ENCODE data around the gene MYMX. TPM values are rescaled to one million over a fixed set of nuclear protein-coding genes. Genes with fewer than 3 reads are reported as not detected.

MYMX gene
- total RNA-seq, 1 donor from 2014 or later = not detected

DNA sequence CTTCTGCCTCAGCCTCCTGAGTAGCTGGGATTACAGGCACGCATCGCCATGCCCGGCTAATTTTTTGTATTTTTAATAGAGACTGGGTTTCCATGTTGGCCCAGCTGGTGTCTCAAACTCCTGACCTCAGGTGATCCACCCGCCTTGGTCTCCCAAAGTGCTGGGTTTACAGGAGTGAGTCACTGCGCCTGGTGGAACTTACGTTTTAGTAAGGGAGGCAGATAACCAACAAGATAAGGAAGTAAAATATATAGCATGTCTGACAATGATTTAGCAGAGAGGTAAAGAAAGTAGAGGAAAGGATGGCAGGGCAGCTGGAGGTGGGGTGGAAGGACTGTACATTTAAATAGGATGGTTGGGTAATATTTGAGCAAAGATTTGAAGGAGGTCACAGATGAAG lies 12.8 kb upstream of the MYMX start:
- Histone ChIP-seq H3K4me3 (ENCODE audit: low read depth, low read length) (no peak overlapping the region), H3K27me3 (ENCODE audit: control insufficient read depth, insufficient read depth, low read length) (no peaks in the 10 kb centered on the region), H3K36me3 (ENCODE audit: control insufficient read depth, insufficient read depth, low read length) (no peaks in the 10 kb centered on the region)
- TF ChIP-seq, protein P1, sequence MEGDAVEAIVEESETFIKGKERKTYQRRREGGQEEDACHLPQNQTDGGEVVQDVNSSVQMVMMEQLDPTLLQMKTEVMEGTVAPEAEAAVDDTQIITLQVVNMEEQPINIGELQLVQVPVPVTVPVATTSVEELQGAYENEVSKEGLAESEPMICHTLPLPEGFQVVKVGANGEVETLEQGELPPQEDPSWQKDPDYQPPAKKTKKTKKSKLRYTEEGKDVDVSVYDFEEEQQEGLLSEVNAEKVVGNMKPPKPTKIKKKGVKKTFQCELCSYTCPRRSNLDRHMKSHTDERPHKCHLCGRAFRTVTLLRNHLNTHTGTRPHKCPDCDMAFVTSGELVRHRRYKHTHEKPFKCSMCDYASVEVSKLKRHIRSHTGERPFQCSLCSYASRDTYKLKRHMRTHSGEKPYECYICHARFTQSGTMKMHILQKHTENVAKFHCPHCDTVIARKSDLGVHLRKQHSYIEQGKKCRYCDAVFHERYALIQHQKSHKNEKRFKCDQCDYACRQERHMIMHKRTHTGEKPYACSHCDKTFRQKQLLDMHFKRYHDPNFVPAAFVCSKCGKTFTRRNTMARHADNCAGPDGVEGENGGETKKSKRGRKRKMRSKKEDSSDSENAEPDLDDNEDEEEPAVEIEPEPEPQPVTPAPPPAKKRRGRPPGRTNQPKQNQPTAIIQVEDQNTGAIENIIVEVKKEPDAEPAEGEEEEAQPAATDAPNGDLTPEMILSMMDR (IDR thresholded peaks at IDR 0.05; ENCODE audit: insufficient read depth, low read length, severe bottlenecking) = no peak
- no peak for FAIRE-seq
- no peak for DNase-seq (ENCODE audit: low read depth)

DNA sequence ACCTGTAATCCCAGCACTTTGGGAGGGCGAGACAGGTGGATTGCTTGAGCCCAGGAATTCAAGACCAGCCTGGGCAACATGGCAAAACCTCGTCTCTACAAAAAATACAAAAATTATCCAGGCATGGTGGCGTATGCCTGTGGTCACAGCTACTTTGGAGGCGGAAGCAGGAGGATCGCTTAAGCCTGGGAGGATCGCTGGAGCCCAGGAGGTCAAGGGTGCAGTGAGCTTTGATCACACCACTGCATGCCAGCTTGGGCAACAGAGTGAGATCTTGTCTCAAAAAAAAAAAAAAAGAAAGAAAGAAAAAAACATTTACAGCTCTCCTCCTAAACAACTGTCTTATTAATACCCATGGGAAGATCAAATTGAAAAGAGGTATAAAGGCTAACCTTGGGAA lies 8.8 kb upstream of the MYMX start:
- FAIRE-seq = no peak

DNA sequence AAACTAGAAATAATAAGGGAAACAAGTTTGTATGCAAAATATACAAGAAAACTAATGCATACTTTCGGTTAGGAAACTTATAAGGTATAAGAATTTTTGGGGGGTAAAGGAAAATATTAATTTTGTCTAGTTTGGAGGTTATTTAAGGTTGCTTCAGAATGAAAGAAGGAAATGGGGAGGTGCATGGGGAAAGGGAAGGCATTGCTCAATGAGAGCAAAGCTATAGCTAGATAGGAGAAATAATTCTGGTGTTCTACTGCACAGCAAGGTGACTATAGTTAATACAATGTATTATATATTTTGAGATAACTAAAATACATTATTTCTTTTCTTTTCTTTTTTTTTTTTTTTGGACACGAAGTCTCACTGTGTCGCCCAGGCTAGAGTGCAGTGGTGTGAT lies 5.4 kb upstream of the MYMX start:
- DNase-seq (ENCODE audit: low read depth) = no peak
- TF ChIP-seq, protein P1 (IDR thresholded peaks at IDR 0.05; ENCODE audit: insufficient read depth, low read length, severe bottlenecking) = no peak
- Histone ChIP-seq H3K4me3 (ENCODE audit: low read depth, low read length) (no peak overlapping the region), H3K27me3 (ENCODE audit: control insufficient read depth, insufficient read depth, low read length) (no peaks in the 10 kb centered on the region), H3K36me3 (ENCODE audit: control insufficient read depth, insufficient read depth, low read length) (no peaks in the 10 kb centered on the region)
- no peak for FAIRE-seq

More for the DNA sequence above, 8.8 kb upstream of the MYMX start:
- Histone ChIP-seq H3K4me3 (ENCODE audit: low read depth, low read length) (no peak overlapping the region), H3K27me3 (ENCODE audit: control insufficient read depth, insufficient read depth, low read length) (no peaks in the 10 kb centered on the region), H3K36me3 (ENCODE audit: control insufficient read depth, insufficient read depth, low read length) (no peaks in the 10 kb centered on the region)
- TF ChIP-seq, protein P1 (IDR thresholded peaks at IDR 0.05; ENCODE audit: insufficient read depth, low read length, severe bottlenecking) = no peak
- DNase-seq (ENCODE audit: low read depth) = no peak

DNA sequence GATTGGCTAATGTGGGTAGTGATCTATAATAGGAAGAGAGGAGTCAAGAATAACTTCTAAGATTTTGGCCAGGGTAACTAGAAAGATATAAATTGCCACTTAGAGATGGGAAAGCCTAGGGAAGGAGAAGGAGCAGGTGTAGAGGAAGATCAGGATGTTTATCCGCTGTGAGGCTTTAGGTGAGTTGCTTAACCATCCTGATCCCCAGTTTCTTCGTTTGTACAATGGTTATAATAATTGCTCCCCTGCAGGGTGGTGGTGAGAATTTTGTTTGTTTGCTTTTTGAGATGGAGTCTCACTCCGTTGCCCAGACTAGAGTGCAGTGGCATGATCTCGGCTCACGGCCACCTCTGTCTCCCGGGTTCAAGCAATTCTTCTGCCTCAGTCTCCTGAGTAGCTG lies 2.4 kb upstream of the MYMX start:
- DNase-seq (ENCODE audit: low read depth) = no peak
- Histone ChIP-seq H3K27me3 (ENCODE audit: control insufficient read depth, insufficient read depth, low read length) (no peaks in the 10 kb centered on the region), H3K36me3 (ENCODE audit: control insufficient read depth, insufficient read depth, low read length) (no peaks in the 10 kb centered on the region), H3K4me3 (ENCODE audit: low read depth, low read length) (no peak overlapping the region)
- FAIRE-seq = no peak
- TF ChIP-seq, protein P1 (IDR thresholded peaks at IDR 0.05; ENCODE audit: insufficient read depth, low read length, severe bottlenecking) = no peak

DNA sequence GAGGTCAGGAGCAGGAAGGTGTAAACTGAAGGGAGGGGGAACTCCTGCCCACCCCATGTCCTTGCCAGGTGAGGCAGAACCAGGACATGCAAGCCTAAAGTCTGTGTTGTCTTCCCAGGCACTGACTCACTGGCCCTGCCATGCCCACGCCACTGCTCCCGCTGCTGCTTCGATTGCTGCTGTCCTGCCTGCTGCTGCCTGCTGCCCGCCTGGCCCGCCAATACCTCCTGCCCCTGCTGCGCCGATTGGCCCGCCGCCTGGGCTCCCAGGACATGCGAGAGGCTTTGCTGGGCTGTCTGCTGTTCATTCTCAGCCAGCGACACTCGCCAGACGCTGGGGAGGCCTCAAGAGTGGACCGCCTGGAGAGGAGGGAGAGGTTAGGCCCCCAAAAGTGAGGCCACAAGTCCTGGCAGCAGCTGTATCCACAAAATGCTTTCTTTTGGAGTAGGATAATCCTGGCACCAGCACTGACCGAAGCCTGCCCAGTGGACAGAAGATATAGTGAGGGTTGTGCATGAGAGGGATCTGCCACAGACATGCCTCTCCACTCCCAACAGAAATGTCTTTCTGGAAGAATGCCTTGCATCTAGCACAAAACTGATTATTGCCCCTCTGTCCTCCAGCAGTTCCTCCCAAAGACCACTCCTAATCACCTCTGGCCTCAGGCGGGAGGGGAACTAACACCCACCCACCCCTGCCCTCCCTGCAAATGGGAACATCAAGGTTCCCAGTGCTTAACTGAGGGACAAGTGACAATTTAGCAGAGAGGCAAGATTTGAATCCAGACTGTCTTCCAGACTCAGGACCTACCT lies 812 bp downstream of the MYMX start:
- no peak for FAIRE-seq
- TF ChIP-seq, protein P1 (IDR thresholded peaks at IDR 0.05; ENCODE audit: insufficient read depth, low read length, severe bottlenecking) = no peak
- DNase-seq (ENCODE audit: low read depth) = peak; percentile 47
- H3K4me3 ChIP-seq (ENCODE audit: low read depth, low read length) = no peak overlapping the region
- no peaks in the 10 kb centered on the region for H3K27me3 ChIP-seq (ENCODE audit: control insufficient read depth, insufficient read depth, low read length)
- no peaks in the 10 kb centered on the region for H3K36me3 ChIP-seq (ENCODE audit: control insufficient read depth, insufficient read depth, low read length)

Data from bronchial epithelial cell (primary cell).